22Rv1 (cell line): ENCODE results near the gene FOXD4.
"Not testable (repeated sequence)": the region's sequence is repeated elsewhere in the genome, so short reads cannot be mapped to it uniquely, and the experiment has no call there.

Experiments used
- CTCF ChIP-seq: fragments of 450-650 bp; IDR thresholded peaks from 2 replicates; pipeline ENCODE4 v1.5.1; 2017; ENCODE audit warnings: mild to moderate bottlenecking
- ZFX ChIP-seq: fragments of 450-650 bp; IDR thresholded peaks from 2 replicates; pipeline ENCODE4 v1.6.1; 2017; ENCODE audit warnings: antibody characterized with exemption, borderline replicate concordance

GRCh38 chr9:110672-111071, 7.5 kb downstream of the FOXD4 start:
- not testable (repeated sequence) for TF ChIP-seq CTCF, ZFX
